ENCODE data around the gene DMTF1.
"Not testable (repeated sequence)": the region's sequence is repeated elsewhere in the genome, so short reads cannot be mapped to it uniquely, and the experiment has no call there.

DNA sequence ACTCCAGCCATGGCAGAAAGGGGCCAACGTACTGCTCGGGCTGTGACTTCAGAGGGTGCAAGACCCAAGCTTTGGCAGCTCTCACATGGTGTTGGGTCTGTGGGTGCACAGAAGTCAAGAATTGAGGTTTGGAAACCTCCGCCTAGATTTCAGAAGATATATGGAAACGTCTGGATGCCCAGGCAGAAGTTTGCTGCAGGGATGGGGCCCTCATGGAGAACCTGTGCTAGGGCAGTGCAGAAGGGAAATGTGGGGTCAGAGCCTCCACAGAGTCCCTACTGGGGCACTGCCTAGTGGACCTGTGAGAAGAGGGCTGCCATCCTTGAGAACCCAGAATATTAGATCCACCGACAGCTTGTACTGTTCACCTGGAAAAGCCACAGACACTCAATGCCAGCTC is 93.4 kb downstream of the DMTF1 start:
- TF ChIP-seq, protein P1, sequence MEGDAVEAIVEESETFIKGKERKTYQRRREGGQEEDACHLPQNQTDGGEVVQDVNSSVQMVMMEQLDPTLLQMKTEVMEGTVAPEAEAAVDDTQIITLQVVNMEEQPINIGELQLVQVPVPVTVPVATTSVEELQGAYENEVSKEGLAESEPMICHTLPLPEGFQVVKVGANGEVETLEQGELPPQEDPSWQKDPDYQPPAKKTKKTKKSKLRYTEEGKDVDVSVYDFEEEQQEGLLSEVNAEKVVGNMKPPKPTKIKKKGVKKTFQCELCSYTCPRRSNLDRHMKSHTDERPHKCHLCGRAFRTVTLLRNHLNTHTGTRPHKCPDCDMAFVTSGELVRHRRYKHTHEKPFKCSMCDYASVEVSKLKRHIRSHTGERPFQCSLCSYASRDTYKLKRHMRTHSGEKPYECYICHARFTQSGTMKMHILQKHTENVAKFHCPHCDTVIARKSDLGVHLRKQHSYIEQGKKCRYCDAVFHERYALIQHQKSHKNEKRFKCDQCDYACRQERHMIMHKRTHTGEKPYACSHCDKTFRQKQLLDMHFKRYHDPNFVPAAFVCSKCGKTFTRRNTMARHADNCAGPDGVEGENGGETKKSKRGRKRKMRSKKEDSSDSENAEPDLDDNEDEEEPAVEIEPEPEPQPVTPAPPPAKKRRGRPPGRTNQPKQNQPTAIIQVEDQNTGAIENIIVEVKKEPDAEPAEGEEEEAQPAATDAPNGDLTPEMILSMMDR (IDR thresholded peaks at IDR 0.05): not testable (repeated sequence)
- TF ChIP-seq ZFX (IDR thresholded peaks at IDR 0.05; ENCODE audit: borderline replicate concordance): not testable (repeated sequence)

Data from 22Rv1 (cell line).